ENCODE data around the gene ADSS1.

Gene ADSS1

DNA sequence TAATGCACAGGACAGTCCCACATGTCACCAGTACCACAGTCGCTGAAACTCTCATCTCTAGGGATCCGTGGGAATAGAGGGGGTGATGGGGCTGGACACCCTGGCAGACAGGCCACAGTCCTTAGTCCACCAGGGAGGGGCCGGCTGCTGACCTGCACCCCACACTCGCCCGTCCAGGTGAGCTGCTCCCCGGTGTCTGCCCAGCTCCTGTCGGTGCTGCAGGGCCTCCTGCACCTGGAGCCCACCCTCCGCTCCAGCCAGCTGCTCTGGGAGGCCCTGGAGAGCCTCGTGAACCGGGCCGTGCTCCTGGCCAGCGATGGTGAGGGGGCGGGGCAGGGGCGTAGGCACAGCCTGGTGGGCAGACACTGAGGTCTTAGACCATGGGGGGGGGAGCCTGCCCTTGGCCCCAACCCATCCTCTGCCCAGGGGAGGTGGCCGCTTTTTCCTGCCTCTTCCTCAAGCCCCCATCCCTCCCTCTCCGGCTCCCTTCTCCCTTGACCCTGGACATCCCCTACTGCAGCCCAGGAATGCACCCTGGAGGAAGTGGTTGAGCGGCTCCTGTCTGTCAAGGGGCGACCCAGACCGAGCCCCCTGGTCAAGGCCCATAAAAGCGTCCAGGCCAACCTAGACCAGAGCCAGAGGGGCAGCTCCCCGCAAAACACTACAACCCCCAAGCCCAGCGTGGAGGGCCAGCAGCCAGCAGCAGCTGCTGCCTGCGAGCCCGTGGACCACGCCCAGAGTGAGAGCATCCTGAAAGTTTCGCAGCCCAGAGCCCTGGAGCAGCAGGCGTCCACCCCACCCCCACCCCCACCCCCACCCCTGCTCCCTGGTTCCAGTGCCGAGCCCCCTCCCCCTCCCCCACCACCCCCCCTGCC lies 17.1 kb upstream of the ADSS1 start:
- H3K27ac ChIP-seq (ENCODE audit: low read depth, low read length), result no peak overlapping the region
- no peaks in the 10 kb centered on the region for H3K27me3 ChIP-seq (ENCODE audit: control insufficient read depth, insufficient read depth, low read length)
- no peaks in the 10 kb centered on the region for H3K4me1 ChIP-seq (ENCODE audit: control insufficient read depth, insufficient read depth, low read length)
- no peak overlapping the region for H3K9ac ChIP-seq (ENCODE audit: low read length)
- H3K36me3 ChIP-seq (ENCODE audit: control insufficient read depth, insufficient read depth, low read length), result peaks cover 36% of the 10 kb centered on the region
- no peak overlapping the region for H3K4me3 ChIP-seq (ENCODE audit: low read length)

DNA sequence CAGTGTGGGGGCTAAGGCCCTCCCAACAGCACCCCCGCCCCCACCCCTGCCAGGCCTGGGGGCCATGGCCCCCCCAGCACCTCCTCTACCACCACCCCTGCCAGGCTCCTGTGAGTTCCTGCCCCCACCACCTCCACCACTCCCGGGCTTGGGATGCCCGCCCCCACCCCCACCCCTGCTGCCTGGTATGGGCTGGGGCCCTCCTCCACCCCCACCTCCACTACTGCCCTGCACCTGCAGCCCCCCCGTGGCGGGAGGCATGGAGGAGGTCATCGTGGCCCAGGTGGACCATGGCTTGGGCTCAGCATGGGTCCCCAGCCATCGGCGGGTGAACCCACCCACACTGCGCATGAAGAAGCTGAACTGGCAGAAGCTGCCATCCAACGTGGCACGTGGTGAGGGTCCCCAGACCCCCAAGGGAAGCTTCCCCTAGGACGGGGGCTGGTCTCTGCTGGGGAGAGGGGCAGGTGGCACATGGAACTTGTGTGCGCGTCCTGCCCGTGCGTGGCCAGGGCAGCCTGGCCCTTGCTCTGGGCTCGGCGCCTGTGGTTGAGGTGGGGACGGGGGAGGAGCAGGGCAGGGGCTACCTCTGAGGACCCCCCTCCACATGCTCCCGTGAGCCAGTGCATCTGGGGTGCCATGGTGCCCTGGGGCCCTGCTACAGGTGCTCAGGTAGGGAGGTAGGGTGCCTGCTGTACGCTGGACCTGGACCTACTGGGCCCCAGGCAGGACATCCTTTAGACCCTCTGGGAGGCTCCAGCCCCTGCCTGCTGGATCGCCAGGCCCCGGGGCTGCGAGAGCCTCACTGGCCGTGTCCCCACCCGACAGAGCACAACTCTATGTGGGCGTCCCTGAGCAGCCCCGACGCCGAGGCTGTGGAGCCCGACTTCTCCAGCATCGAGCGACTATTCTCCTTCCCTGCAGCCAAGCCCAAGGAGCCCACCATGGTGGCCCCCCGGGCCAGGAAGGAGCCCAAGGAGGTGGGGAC lies 16.1 kb upstream of the ADSS1 start:
- no peak overlapping the region for H3K4me3 ChIP-seq (ENCODE audit: low read length)
- peaks cover 35% of the 10 kb centered on the region for H3K36me3 ChIP-seq (ENCODE audit: control insufficient read depth, insufficient read depth, low read length)
- H3K27ac ChIP-seq (ENCODE audit: low read depth, low read length), result no peak overlapping the region

DNA sequence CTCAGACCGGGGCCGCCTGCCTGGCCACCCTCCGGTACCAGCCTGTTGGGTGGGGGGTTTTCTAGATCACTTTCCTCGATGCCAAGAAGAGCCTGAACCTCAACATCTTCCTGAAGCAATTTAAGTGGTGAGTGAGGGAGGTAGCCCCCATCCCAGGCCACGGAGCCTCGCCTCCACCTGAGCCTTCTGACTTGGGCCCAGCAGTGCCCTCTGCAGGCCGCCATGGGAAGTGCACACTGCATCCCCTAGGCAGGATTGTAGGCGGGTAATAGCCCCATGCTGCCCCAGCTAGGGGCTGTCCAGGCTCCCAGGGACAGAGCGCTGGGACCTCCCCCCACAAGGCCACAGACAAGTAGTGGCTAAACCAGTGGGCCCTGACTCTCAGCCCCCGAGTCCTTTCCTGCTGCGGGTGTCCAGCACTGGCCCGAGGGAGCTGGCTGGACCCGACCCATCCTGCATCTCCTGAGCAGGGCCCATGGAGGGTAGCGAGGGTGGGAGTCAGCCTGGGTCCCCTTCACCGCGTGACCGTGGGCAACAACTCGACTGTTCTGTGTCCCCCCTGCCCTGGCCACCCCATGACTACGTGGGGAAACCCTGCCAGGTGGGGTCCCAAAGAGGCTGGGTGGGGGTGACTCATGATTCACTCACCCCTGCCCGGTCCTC lies 15.3 kb upstream of the ADSS1 start:
- H3K36me3 ChIP-seq (ENCODE audit: control insufficient read depth, insufficient read depth, low read length), result peaks cover 34% of the 10 kb centered on the region
- H3K27me3 ChIP-seq (ENCODE audit: control insufficient read depth, insufficient read depth, low read length), result no peaks in the 10 kb centered on the region
- H3K9ac ChIP-seq (ENCODE audit: low read length), result no peak overlapping the region
- no peak overlapping the region for H3K27ac ChIP-seq (ENCODE audit: low read depth, low read length)
- no peak overlapping the region for H3K4me3 ChIP-seq (ENCODE audit: low read length)
- no peaks in the 10 kb centered on the region for H3K4me1 ChIP-seq (ENCODE audit: control insufficient read depth, insufficient read depth, low read length)

More for the DNA sequence above, 16.1 kb upstream of the ADSS1 start:
- H3K4me1 ChIP-seq (ENCODE audit: control insufficient read depth, insufficient read depth, low read length), result no peaks in the 10 kb centered on the region
- no peak overlapping the region for H3K9ac ChIP-seq (ENCODE audit: low read length)
- H3K27me3 ChIP-seq (ENCODE audit: control insufficient read depth, insufficient read depth, low read length), result no peaks in the 10 kb centered on the region

DNA sequence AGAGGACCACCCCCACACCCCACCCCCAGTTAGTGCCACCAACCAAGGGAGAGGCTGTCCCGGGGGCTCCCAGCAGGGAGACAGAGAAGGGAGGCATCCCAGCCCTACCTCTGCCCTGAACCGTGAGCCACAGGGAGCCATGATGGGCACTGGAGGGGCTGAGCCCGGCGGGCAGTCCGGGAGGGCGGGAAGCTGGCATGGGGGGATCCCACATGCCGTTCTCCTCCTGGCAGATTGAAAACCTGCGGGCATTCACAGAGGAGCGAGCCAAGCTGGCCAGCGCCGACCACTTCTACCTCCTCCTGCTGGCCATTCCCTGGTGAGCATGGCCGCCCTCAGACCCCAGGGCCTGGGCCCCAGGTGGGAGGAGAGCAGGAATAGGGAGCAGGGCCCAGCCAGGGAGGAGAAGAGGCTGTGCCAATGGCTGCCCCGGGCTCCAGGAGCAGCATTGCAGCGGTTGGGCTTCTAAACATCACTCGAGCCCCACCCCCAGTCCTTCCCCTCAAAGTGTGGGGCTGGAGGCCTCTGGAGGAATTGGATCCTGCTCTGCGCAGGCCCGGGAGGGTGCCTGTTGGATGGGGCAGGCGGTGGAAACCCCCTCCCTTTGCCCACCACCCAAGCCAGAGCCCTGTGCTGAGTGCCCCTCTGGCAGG lies 14.5 kb upstream of the ADSS1 start:
- Histone ChIP-seq H3K27me3 (ENCODE audit: control insufficient read depth, insufficient read depth, low read length) (no peaks in the 10 kb centered on the region), H3K9ac (ENCODE audit: low read length) (no peak overlapping the region), H3K4me3 (ENCODE audit: low read length) (no peak overlapping the region), H3K36me3 (ENCODE audit: control insufficient read depth, insufficient read depth, low read length) (peaks cover 29% of the 10 kb centered on the region), H3K4me1 (ENCODE audit: control insufficient read depth, insufficient read depth, low read length) (no peaks in the 10 kb centered on the region), H3K27ac (ENCODE audit: low read depth, low read length) (no peak overlapping the region)

DNA sequence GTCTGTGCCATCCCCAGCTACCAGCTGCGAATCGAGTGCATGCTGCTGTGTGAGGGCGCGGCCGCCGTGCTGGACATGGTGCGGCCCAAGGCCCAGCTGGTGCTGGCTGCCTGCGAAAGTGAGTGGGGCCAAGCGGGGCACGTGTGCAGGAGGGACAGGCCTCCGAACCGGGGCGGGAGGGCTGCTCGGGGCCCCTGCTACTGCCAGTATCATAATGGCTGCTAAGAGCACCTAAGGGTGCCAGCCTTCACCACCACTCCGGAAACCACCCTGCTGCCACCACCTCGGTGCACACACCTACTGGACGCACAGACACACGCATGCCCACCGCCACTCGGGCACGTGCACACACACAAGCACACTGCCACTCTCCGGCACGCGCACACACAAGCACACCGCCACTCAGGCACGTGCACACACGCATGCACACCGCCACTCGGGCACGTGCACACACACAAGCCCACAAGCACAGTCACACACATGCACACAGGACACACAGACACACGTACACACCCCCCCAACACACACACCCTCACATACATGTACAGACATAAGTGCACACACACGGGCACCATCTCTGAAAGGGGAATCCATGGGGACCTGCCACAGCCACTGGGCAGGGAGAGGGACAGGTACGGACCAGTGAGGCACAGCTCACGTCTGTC lies 13.8 kb upstream of the ADSS1 start:
- Histone ChIP-seq H3K4me3 (ENCODE audit: low read length) (no peak overlapping the region), H3K27ac (ENCODE audit: low read depth, low read length) (no peak overlapping the region), H3K9ac (ENCODE audit: low read length) (no peak overlapping the region), H3K36me3 (ENCODE audit: control insufficient read depth, insufficient read depth, low read length) (peaks cover 31% of the 10 kb centered on the region), H3K4me1 (ENCODE audit: control insufficient read depth, insufficient read depth, low read length) (no peaks in the 10 kb centered on the region), H3K27me3 (ENCODE audit: control insufficient read depth, insufficient read depth, low read length) (no peaks in the 10 kb centered on the region)

DNA sequence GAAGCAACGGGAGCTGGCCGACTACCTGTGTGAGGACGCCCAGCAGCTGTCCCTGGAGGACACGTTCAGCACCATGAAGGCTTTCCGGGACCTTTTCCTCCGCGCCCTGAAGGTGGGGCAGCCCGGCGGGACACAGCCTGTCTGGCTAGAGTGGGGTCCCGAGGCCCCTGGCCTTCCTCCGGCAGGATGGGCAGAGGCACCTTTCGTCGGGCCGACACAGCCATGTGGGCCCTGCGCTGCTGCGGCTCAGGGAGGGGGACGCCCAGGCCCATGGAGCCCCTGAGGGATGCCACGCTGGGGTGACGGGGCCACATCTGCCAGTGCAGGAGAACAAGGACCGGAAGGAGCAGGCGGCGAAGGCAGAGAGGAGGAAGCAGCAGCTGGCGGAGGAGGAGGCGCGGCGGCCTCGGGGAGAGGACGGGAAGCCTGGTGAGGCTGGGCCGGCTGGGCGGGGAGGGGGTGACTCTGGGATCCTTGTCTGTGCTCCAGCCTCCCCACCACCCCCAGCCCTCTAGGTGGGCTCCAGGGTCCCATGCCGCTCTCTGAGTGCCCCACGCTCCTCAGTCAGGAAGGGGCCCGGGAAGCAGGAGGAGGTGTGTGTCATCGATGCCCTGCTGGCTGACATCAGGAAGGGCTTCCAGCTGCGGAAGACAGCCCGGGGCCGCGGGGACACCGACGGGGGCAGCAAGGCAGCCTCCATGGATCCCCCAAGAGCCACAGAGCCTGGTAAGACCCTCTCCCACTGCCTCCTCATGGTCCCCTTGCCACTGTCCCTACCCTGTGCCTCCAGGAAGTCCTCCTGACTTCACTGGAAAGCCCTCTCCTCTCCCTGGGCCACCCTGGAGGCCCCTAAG lies 10.9 kb upstream of the ADSS1 start:
- Histone ChIP-seq H3K27me3 (ENCODE audit: control insufficient read depth, insufficient read depth, low read length) (no peaks in the 10 kb centered on the region), H3K27ac (ENCODE audit: low read depth, low read length) (no peak overlapping the region), H3K36me3 (ENCODE audit: control insufficient read depth, insufficient read depth, low read length) (peaks cover 42% of the 10 kb centered on the region)

DNA sequence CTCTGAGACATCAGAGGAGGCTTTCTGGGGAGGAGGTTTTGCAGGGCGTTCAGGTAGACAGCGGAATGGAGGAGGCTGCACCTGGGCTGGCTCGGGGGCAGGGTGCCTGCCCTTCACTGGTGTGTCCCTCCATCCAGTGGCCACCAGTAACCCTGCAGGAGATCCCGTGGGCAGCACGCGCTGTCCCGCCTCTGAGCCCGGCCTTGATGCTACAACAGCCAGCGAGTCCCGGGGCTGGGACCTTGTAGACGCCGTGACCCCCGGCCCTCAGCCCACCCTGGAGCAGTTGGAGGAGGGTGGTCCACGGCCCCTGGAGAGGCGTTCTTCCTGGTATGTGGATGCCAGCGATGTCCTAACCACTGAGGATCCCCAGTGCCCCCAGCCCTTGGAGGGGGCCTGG lies 10.0 kb upstream of the ADSS1 start:
- H3K27ac ChIP-seq (ENCODE audit: low read depth, low read length), result no peak overlapping the region
- H3K36me3 ChIP-seq (ENCODE audit: control insufficient read depth, insufficient read depth, low read length), result peaks cover 39% of the 10 kb centered on the region
- H3K4me1 ChIP-seq (ENCODE audit: control insufficient read depth, insufficient read depth, low read length), result no peaks in the 10 kb centered on the region
- H3K4me3 ChIP-seq (ENCODE audit: low read length), result no peak overlapping the region
- no peak overlapping the region for H3K9ac ChIP-seq (ENCODE audit: low read length)
- H3K27me3 ChIP-seq (ENCODE audit: control insufficient read depth, insufficient read depth, low read length), result no peaks in the 10 kb centered on the region

More for the DNA sequence above, 10.9 kb upstream of the ADSS1 start:
- Histone ChIP-seq H3K4me3 (ENCODE audit: low read length) (no peak overlapping the region), H3K9ac (ENCODE audit: low read length) (no peak overlapping the region), H3K4me1 (ENCODE audit: control insufficient read depth, insufficient read depth, low read length) (no peaks in the 10 kb centered on the region)

DNA sequence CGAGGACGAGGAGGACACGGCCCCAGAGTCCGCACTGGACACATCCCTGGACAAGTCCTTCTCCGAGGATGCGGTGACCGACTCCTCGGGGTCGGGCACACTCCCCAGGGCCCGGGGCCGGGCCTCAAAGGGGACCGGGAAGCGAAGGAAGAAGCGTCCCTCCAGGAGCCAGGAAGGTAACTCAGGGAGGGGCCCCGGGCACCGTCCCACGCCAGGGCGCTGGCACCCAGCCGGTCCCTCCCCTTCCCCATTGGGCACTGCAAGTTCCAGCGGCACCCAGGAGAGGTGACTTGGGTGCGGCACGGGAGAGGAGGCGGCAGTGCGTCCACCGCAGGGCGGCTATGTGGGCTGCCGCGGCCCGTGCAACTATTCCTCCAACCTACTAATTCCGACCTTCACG lies 9.3 kb upstream of the ADSS1 start:
- no peaks in the 10 kb centered on the region for H3K4me1 ChIP-seq (ENCODE audit: control insufficient read depth, insufficient read depth, low read length)
- peaks cover 34% of the 10 kb centered on the region for H3K36me3 ChIP-seq (ENCODE audit: control insufficient read depth, insufficient read depth, low read length)
- no peaks in the 10 kb centered on the region for H3K27me3 ChIP-seq (ENCODE audit: control insufficient read depth, insufficient read depth, low read length)
- no peak overlapping the region for H3K4me3 ChIP-seq (ENCODE audit: low read length)
- H3K27ac ChIP-seq (ENCODE audit: low read depth, low read length), result no peak overlapping the region
- no peak overlapping the region for H3K9ac ChIP-seq (ENCODE audit: low read length)

DNA sequence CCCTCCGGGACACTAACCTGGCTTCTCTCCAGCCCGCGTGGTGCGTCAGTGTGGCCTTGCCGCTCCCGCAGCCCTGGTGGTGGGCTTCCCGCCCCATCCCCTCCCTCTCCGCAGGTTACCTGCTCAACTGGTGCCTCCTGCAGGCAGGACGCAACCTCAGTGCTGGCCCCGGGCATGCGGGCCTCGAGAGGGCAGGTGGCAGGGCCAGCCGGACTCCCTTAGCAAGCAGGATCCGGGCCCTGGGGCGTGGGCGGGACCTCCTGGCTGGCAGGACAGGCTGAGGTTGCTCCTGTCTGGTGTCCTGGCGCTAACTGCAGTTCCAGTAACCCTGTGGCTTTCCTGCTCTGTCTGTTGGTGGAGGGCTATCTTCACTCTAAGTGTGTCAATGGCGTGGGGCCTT lies 8.6 kb upstream of the ADSS1 start:
- Histone ChIP-seq H3K27ac (ENCODE audit: low read depth, low read length) (no peak overlapping the region), H3K4me1 (ENCODE audit: control insufficient read depth, insufficient read depth, low read length) (no peaks in the 10 kb centered on the region), H3K27me3 (ENCODE audit: control insufficient read depth, insufficient read depth, low read length) (no peaks in the 10 kb centered on the region), H3K9ac (ENCODE audit: low read length) (no peak overlapping the region), H3K36me3 (ENCODE audit: control insufficient read depth, insufficient read depth, low read length) (peaks cover 26% of the 10 kb centered on the region), H3K4me3 (ENCODE audit: low read length) (no peak overlapping the region)

DNA sequence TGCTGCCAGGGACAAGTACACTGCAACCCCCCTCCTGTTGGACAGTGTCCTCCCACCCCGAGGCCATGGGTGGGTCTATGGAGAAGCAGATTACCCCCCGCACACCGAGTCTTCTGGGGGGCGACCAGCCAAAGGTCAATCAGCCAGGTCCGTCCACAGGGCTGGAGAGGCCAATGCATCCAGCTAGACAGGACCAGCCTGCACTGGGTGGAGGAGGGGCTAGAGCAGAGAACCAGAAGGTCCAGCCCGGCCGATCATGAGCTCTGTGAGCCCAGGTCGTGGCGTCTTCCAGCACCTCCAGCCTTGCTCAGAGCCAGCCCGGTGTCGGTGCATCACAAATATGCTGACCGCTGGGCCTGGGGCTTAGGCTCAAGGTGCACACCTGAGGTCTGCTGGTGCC lies 8.2 kb upstream of the ADSS1 start:
- Histone ChIP-seq H3K4me3 (ENCODE audit: low read length) (no peak overlapping the region), H3K27ac (ENCODE audit: low read depth, low read length) (no peak overlapping the region), H3K4me1 (ENCODE audit: control insufficient read depth, insufficient read depth, low read length) (no peaks in the 10 kb centered on the region), H3K9ac (ENCODE audit: low read length) (no peak overlapping the region), H3K27me3 (ENCODE audit: control insufficient read depth, insufficient read depth, low read length) (no peaks in the 10 kb centered on the region), H3K36me3 (ENCODE audit: control insufficient read depth, insufficient read depth, low read length) (peaks cover 22% of the 10 kb centered on the region)

DNA sequence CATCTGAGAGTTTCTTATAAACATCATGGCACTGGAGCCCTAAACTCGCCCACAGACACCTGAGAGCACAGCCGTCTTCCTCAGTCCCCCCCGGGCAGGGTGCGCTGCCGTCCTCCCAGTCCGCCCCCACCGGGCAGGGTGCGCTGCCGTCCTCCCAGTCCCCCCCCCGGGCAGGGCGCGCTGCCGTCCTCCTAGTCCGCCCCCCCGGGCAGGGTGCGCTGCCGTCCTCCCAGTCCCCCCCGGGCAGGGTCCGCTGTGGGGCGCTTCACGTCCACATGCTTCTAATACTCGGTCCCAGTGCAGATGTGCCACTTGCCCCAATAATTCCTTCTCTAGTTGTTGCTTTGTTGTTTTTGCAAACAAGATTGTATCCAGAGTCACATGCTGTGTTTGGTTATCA lies 6.9 kb upstream of the ADSS1 start:
- Histone ChIP-seq H3K4me3 (ENCODE audit: low read length) (no peak overlapping the region), H3K9ac (ENCODE audit: low read length) (no peak overlapping the region), H3K4me1 (ENCODE audit: control insufficient read depth, insufficient read depth, low read length) (no peaks in the 10 kb centered on the region), H3K27ac (ENCODE audit: low read depth, low read length) (no peak overlapping the region), H3K36me3 (ENCODE audit: control insufficient read depth, insufficient read depth, low read length) (peaks cover 20% of the 10 kb centered on the region), H3K27me3 (ENCODE audit: control insufficient read depth, insufficient read depth, low read length) (no peaks in the 10 kb centered on the region)
